GM10266 (cell line): ENCODE results near the gene ZNF556.
A peak's percentile ranks its signal among the peaks of the same experiment; 100 is the strongest.

Source experiments
- DNase-seq: peaks from one replicate; pipeline ENCODE4 v3.0.0; 2012; ENCODE audit errors: extremely low spot score
- TF ChIP-seq, protein P1 (sequence below): IDR thresholded peaks from 2 replicates; pipeline ENCODE4 v1.5.1; 2012; ENCODE audit warnings: mild to moderate bottlenecking, low read depth; ENCODE audit not compliant: control insufficient read depth, insufficient read depth; ENCODE audit errors: missing control alignments

The ZNF556 gene

DNA sequence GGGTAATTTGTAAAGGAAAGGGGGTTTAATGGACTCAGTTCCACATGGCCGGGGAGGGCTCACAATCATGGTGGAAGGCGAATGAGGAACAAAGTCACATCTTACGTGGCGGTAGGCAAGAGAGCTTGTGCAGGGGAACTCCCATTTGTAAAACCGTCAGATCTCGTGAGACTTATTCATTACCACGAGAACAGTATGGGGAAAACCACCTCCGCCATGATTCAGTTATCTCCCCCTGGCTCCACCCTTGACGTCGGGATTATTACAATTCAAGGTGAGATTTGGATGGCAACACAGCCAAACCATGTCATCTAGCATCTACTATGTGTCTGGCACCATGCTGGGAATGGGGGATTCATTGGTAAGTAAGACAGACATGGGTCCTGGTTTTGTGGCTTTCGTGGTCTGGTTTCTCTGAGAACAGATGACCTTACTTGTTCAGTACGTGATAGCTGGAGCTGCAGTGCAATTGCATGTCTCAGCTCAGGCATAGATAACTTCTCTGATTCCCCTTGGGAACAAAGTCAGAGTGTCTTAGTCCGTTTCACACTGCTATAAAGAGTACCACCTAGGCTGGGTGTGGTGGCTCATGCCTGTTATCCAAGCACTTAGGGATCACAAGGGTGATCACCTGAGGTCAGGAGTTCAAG, 39.2 kb upstream of the ZNF556 start:
- no peak for DNase-seq

DNA sequence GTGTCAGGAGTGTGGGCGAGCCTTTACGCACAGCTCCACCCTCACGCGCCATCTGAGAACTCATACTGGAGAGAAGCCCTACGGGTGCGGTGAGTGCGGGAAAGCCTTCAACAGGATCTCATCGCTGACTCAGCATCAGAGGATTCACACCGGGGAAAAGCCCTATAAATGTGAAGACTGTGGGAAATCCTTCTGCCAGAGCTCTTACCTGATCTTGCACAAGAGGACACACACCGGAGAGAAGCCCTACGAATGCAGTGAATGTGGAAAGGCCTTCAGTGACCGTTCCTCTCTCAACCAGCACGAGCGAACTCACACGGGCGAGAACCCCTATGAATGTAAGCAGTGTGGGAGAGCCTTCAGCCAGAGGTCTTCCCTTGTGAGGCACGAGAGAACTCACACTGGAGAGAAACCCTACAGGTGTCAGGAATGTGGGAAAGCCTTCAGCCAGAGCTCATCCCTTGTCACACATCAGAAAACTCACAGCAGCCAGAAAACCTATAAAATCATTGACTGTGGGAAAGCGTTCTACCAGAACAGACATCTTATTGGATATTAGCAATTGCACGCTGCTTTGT, 32.8 kb upstream of the ZNF556 start:
- TF ChIP-seq, protein P1, sequence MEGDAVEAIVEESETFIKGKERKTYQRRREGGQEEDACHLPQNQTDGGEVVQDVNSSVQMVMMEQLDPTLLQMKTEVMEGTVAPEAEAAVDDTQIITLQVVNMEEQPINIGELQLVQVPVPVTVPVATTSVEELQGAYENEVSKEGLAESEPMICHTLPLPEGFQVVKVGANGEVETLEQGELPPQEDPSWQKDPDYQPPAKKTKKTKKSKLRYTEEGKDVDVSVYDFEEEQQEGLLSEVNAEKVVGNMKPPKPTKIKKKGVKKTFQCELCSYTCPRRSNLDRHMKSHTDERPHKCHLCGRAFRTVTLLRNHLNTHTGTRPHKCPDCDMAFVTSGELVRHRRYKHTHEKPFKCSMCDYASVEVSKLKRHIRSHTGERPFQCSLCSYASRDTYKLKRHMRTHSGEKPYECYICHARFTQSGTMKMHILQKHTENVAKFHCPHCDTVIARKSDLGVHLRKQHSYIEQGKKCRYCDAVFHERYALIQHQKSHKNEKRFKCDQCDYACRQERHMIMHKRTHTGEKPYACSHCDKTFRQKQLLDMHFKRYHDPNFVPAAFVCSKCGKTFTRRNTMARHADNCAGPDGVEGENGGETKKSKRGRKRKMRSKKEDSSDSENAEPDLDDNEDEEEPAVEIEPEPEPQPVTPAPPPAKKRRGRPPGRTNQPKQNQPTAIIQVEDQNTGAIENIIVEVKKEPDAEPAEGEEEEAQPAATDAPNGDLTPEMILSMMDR, result no peak
- DNase-seq, result no peak

More for the DNA sequence above, 39.2 kb upstream of the ZNF556 start:
- TF ChIP-seq, protein P1, result no peak

DNA sequence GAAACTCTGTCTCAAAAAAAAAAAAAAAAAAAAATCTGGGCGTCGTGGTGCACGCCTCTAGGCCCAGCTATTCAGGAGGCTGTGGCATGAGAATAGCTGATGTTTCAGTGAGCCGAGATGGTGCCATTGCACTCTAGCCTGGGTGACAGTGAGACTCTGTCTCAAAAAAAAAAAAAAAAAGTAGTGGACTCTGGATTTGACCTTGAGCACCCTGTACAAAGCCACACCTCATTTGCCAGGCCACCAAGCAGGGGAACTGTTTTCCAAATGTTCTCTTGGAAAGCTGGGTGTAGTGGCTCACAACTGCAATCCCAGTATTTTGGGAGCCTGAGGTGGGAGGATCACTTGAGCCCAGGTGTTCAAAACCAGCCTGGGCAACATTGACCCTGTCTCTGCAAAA, 29.7 kb upstream of the ZNF556 start:
- no peak for DNase-seq
- TF ChIP-seq, protein P1, result no peak

DNA sequence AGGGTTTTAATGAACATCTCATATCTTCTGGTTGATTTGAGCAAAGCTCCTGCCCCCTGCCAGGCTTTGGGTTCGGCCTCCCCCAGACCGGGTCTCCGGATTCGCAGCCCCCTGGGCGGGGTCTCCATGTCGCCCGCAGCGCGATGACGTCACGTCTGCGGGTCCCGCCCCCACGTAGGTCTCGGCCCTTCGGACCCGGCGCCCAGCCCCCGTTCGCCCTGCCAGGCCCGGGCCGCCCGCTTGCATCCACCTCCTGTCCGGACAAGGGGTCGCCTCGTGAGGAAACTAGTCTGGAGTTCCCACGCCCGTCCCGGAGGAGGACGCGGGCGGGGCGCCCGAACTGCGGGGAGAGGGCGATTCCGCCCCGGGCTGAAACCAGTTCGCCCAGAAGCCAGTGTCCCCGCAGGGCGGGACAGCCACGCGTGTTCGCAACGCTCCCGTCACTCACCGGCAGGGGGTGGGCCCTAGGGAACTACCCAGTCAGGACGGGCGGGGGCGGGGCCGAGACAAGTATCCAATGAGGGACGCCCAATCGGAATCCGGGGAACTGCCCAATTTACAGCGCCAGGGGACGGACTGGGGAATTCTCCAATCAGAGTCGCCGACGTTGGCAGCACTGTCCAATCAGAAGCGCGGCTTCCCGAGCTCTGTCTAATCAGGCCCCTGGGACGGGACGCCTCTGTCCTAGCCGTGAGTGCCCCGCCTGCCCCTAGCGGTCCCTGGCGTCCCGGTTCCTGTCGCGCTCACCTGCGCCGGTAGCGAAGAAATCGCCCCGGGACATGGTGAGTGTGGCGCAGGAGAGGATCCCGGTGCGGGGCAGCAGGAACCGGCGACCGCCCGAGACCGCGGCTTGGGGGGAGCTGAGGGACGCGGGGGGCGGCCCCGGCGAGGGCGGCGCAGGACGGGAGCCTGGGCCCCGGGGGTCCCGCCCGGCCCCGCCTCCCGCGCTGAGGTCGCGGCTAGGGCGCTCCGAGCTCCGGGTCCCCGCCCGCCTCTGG, 26.0 kb upstream of the ZNF556 start, which contains the start of gene ZNF555:
Gene ZNF555 (plus strand): TSS at position 682 of the 998 bp plus-strand sequence. CDS start 98 bp downstream, at position 780.
- TF ChIP-seq, protein P1, result peak; percentile 57
- peak; percentile 99 for DNase-seq

DNA sequence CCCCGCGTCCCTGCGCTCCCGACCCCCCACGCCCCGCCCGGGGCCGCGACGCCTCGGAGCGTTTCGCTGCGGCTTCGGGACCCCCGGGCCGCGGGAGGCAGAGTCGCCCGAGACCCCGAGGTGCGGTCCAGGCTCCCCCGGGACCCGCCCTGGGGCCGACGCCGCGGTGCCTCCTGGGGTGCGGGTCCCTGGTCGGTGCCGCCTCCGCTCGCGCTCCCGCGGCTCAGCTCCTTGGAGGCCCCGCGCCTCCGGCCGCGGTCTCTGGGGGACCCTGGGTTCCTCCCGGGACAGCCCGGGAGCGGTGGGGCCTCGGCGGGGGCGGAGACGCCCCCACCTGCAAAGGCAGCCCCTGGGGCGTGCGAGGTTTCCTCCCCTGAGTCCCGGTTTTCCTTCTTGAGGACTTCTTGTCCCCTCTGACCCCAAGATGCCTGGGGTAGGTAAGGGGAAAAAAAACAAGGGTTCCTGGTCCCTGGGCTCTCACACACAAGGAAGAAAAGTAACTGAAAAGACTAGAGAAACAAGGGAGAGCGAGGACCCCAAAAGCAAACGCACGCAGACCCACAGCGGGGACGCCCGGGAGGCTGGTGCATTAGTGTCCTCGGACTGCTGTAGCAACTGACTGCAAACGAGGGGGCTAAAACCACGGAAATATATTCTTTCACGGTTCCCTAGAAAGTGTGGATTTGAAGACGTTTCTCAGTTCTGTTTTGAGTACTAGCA, 25.1 kb upstream of the ZNF556 start:
- TF ChIP-seq, protein P1, result no peak
- no peak for DNase-seq

DNA sequence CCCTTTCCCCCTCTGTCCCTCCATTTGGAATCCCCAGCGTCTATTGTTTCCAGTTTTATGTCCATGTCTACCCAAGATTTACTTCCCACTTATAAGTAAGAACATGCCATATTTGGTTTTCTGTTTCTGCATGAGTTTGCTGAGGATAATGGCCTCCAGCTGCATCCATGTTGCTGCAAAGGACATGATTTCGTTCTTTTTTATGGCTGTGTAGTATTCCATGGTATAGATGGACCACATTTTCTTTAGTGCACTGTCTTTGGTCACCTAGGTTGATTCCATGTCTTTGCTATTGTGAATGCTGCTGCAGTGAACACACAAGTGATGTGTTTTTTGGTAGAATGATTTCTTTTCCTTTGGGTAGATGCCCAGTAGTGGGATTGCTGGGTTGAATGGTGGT, 22.0 kb upstream of the ZNF556 start:
- TF ChIP-seq, protein P1, result no peak
- DNase-seq, result no peak
